Heart left ventricle (tissue), 16 donors: Measurements from ENCODE around the gene KRTAP10-7. TPM values are rescaled to one million over a fixed set of nuclear protein-coding genes. Genes with fewer than 3 reads are reported as not detected.
"Not testable (repeated sequence)": the region's sequence is repeated elsewhere in the genome, so short reads cannot be mapped to it uniquely, and the experiment has no call there.

Source experiments
- ATAC-seq, 4 donors: fragments of 200-7000 bp; cut with Tn5 transposase; one replicate each; pipeline ENCODE4 v1.9.1; 2020 to 2022; ENCODE audit warnings: moderate library complexity in 4 of 4, mild to moderate bottlenecking in 3 of 4, moderate number of reproducible peaks in 1 of 4
- DNase-seq, 5 donors: peaks; one replicate each; pipeline ENCODE4 v3.0.0-alpha.2; 2020
- H3K27ac ChIP-seq, 12 donors: fragments of 200-600 bp; sonication (generic) in 4 of 12; one replicate each; pipeline versions ENCODE4 v1.5.0 to v1.8.0; 2016 to 2022; ENCODE audit warnings: mild to moderate bottlenecking in 2 of 12
- H3K27me3 ChIP-seq, 9 donors: fragments of 200-600 bp; sonication (generic) in 2 of 9; one replicate each; pipeline versions ENCODE4 v1.5.1 to v1.8.0; 2016 to 2022; ENCODE audit warnings: mild to moderate bottlenecking in 3 of 9
- H3K36me3 ChIP-seq, 9 donors: fragments of 200-600 bp; sonication (generic) in 2 of 9; one replicate each; pipeline versions ENCODE4 v1.5.0 to v1.8.0; 2018 to 2022; ENCODE audit warnings: mild to moderate bottlenecking in 2 of 9
- H3K4me1 ChIP-seq, 12 donors: fragments of 200-600 bp; sonication (generic) in 4 of 12; one replicate each; pipeline versions ENCODE4 v1.5.0 to v1.8.0; 2016 to 2022; ENCODE audit warnings: mild to moderate bottlenecking in 3 of 12
- H3K4me3 ChIP-seq, 12 donors: fragments of 200-600 bp; sonication (generic) in 4 of 12; one replicate each; pipeline versions ENCODE4 v1.5.0 to v1.8.0; 2017 to 2022; ENCODE audit warnings: mild to moderate bottlenecking in 9 of 12, moderate library complexity in 4 of 12
- H3K9me3 ChIP-seq, 12 donors: fragments of 200-600 bp; sonication (generic) in 4 of 12; one replicate each; pipeline versions ENCODE4 v1.5.0 to v1.8.0; 2016 to 2022; ENCODE audit warnings: mild to moderate bottlenecking in 1 of 12
- CTCF ChIP-seq, 12 donors: fragments of 200-600 bp; sonication (generic) in 4 of 12; IDR thresholded peaks; one replicate each; pipeline versions ENCODE4 v1.5.0 to v1.8.0; 2018 to 2022; ENCODE audit warnings: antibody characterized with exemption in 12 of 12, mild to moderate bottlenecking in 5 of 12
- POLR2A ChIP-seq, 2 donors: fragments of 450-650 bp; IDR thresholded peaks; one replicate each; pipeline ENCODE4 v1.6.1; 2017; ENCODE audit warnings: antibody characterized with exemption in 2 of 2, mild to moderate bottlenecking in 2 of 2, moderate library complexity in 2 of 2
- WGBS, 4 donors: extraction: QIAGEN DNeasy Blood & Tissue Kit in 2 of 4; methylation state at CpG; one replicate each; pipeline versions ENCODE4 v1.1.5 to v1.1.7; 2013 to 2018; 5-methylcytosine and 5-hydroxymethylcytosine counted together
- intact Hi-C, 10 donors: fragments of 100-400 bp; cut with DNase I; formaldehyde crosslinking; loops; one replicate each; pipeline versions ENCODE4 v1.11.1 to v1.14.2; 2022
- polyA plus RNA-seq, 2 donors: library from polyadenylated mRNA; stranded (reverse); fragments of 200-250 nt; gene quantifications; one replicate each; pipeline ENCODE4 v1.2.3, GENCODE V29; 2013
- total RNA-seq, 9 donors: library from RNA; depleted of rRNA in 2 of 9; stranded (reverse); fragments of >200 nt in 2 of 9; fragmentation: NEBNext Ultra II Directional in 3 of 9; extraction: Animal tissue kit (Norgen Biotek cat#: 25700) in 3 of 9; gene quantifications; one replicate each; pipeline versions ENCODE4 v1.1.0 to v1.2.4, GENCODE V29; 2016 to 2023
- donor health status: ischemic (EF 13 %, LVEDD 7.1; RV severe dilation, severe dysfunction).
- donor health status: healthy with polysubstance abuse.
- donor health status: DM: no; HTN: yes; CAD: no.
- donor health status: DM: no; HTN: no; CAD: no.
- donor health status: ischemic (EF 25% LVEDD 6.9; RV normal size, moderate dysfunction).
- donor health status: ischemic (EF 25% LVEDD 5.7; RV mildly dilated, moderate dysfunction).
- donor health status: healthy.
- donor health status: DM: yes; HTN: yes; CAD: no.
- donor health status: ischemic (EF 35%, LVEDD 5.7; RV mildly dilated, moderate dysfunction).
- donor health status: nonischemic (EF 11% LVEDD 7.7; RV severe dilation, severe dysfunction).
- donor health status: DM: yes; HTN: yes; CAD: no.
- donor health status: PGD.
- donor health status: ischemic (EF 29% LVEDD 5.4; RV normal size, mild dysfunction).
- donor health status: nonischemic (EF 23%, LVEDD 6.1; RV moderate dilation, normal function).

The KRTAP10-7 gene
- total and polyA plus RNA-seq, 11 donors: not detected

GRCh38 chr21:44590311-44590721, 10.1 kb upstream of the KRTAP10-7 start:
- H3K27me3 ChIP-seq: peaks cover 0 to 27% (median 0%) of the 10 kb centered on the region in 9 donors
- no peak for ATAC-seq
- WGBS, 4 donors: 76 to 86% (median 80%) methylated on average over 1 to 10 of the region's 10 CpGs
- H3K27ac ChIP-seq: no peak overlapping the region
- peaks cover 0 to 3% (median 0%) of the 10 kb centered on the region in 12 donors for H3K9me3 ChIP-seq
- intact Hi-C loops: no loop called here
- no peak overlapping the region for H3K4me3 ChIP-seq
- peak in 1 of 5 donors; percentile 22 for DNase-seq
- TF ChIP-seq POLR2A (IDR thresholded peaks at IDR 0.05) (no peak), CTCF (IDR thresholded peaks at IDR 0.05) (no peak)
- no peaks in the 10 kb centered on the region for H3K36me3 ChIP-seq
- peaks cover 0 to 9% (median 0%) of the 10 kb centered on the region in 12 donors for H3K4me1 ChIP-seq

- ATAC-seq, H3K4me3 ChIP-seq, H3K4me1 ChIP-seq, H3K27ac ChIP-seq, DNase-seq, intact Hi-C loops, H3K36me3 ChIP-seq, H3K9me3 ChIP-seq: not testable (repeated sequence)
- WGBS, 4 donors: 48 to 74% (median 56%) methylated on average over 10 to 18 of the region's 19 CpGs
- H3K27me3 ChIP-seq: peaks cover 0 to 18% (median 0%) of the 10 kb centered on the region in 9 donors
Measured at GRCh38 chr21:44590897-44591800, 9.2 kb upstream of the KRTAP10-7 start.

- ATAC-seq (peak in 1 of 4 donors; percentile 33), DNase-seq (peak in 1 of 5 donors; percentile 29)
- H3K4me1 ChIP-seq, H3K9me3 ChIP-seq, H3K27ac ChIP-seq, H3K36me3 ChIP-seq, intact Hi-C loops, H3K4me3 ChIP-seq: not testable (repeated sequence)
- H3K27me3 ChIP-seq: peaks cover 0 to 12% (median 0%) of the 10 kb centered on the region in 9 donors
- WGBS, 4 donors: 20 to 63% (median 35%) methylated on average over 1 to 4 of the region's 4 CpGs
Measured at GRCh38 chr21:44591801-44592130, 8.6 kb upstream of the KRTAP10-7 start.

GRCh38 chr21:44592446-44593311, 7.7 kb upstream of the KRTAP10-7 start, which contains the start of gene KRTAP10-6:
KRTAP10-6 (minus strand) TSS chr21:44592505; CDS start chr21:44592484, 21 bp downstream.
- intact Hi-C loops: no loop called here
- peak in 1 of 4 donors; percentile 35 for ATAC-seq
- DNase-seq: peak in 1 of 5 donors; percentile 22

More at GRCh38 chr21:44592446-44593311, 7.7 kb upstream of the KRTAP10-7 start, which contains the start of gene KRTAP10-6:
- Histone ChIP-seq H3K36me3 (no peaks in the 10 kb centered on the region), H3K4me3 (no peak within 1 kb of the TSS), H3K27ac (no peak within 1 kb of the TSS), H3K27me3 (peaks cover 0 to 12% (median 0%) of the 10 kb centered on the region in 9 donors), H3K4me1 (peaks cover 0 to 9% (median 0%) of the 10 kb centered on the region in 12 donors), H3K9me3 (no peaks in the 10 kb centered on the region)
- 66 to 72% (median 69%) methylated on average over 25 to 33 of the region's 33 CpGs for WGBS, 4 donors
- TF ChIP-seq POLR2A (IDR thresholded peaks at IDR 0.05) (no peak), CTCF (IDR thresholded peaks at IDR 0.05) (no peak)
